HS-5 (cell line): ENCODE data around the gene IP6K1.
"Not testable (repeated sequence)": the region's sequence is repeated elsewhere in the genome, so short reads cannot be mapped to it uniquely, and the experiment has no call there.

Experiments
- DNase-seq: peaks from one replicate; pipeline ENCODE4 v3.0.0-alpha.2; 2012; ENCODE audit warnings: low read depth

IP6K1 gene

DNA sequence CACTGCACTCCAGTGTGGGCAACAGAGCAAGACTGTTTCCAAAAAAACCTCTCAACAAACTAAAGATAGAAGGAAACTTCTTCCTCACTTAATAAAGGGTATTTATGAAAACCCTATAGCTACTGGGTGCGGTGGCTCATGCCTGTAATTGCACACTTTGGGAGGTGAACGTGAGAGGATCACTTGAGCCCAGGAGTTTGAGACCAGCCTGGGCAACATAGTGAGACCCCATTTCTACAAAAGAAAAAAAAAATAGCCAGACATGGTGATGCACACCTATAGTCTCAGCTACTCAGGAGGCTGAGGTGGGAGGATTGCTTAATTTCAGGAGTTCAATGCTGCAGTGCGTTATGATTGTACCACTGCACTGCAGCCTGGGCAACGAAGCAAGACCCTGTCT, 22.4 kb downstream of the IP6K1 start:
- no peak for DNase-seq

DNA sequence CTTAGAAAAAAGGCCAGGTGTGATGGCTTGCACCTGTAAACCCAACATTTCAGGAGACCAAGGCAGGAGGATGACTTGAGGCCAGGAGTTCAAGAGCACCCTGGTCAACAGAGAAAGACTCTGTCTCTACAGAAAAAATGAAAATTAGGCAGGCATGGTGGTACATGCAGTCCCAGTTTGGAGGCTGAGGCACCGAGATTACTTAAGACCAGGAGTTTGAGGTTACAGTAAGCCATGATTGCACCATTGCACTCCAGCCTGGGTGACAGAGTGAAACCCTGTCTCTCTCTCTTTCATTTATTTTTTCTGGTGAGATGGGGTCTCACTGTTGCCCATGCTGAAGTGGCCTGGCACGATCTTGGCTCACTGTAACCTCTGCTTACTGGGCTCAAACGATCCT, 24.7 kb downstream of the IP6K1 start:
- DNase-seq: no peak

DNA sequence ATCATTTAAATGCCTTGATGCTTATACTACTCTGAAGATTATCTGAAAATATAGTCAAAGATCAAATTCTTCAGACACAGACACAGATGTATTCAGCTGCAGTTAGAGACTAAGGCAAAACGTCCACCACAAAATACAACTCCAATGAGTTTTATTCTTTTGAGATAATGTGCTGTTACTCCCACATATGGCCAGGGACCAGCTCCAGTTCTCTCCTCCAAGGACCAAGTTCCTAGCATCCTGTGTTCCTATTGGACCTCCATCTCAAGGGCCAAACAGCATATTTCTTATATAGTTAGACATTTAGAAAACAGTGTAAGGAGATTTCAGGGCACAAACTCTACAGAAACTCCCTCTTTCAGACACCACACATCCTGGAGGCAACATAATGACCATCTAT, 27.1 kb downstream of the IP6K1 start:
- no peak for DNase-seq

GRCh38 chr3:49757197-49757596, 29.1 kb downstream of the IP6K1 start:
- DNase-seq: no peak

GRCh38 chr3:49756036-49756435, 30.3 kb downstream of the IP6K1 start:
- DNase-seq: no peak

DNA sequence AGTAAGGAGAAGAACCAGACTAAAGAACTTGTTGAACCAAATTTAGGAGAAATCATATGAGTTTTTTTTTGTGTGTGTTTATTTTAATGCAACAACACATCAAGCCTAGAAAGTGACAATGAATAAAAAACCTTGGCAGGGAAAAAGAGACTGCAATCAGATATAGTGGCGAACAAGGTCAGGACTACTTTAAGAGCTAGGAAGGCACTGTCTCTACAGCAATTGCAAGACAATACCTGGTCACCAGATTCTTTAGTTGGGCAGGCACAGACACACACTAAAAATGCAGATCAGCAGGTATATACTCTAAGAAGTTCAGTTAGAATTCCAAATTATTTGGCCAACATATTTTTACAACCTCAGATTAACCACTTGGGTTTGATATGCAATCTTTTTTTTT, 31.8 kb downstream of the IP6K1 start:
- DNase-seq: no peak

DNA sequence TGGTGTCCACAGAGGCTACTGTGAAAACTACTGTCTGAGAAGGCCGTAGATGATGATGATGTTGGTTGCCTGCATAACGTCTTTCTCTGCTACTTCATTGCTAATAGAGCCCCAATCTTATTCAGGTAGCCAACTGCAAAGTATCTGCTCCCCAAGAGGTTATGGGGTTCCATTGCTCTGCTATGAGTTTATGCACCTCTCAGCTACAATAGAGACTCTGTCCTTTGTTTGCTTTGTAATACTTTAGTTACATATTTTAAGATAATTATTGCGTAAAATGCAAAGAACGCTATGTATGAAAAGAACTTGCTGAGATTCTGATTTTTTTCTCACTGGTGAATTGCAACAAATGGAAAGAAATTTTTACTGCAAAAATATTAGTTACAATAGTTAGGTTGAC, 34.8 kb downstream of the IP6K1 start:
- no peak for DNase-seq

GRCh38 chr3:49750056-49750455, 36.3 kb downstream of the IP6K1 start:
- no peak for DNase-seq

DNA sequence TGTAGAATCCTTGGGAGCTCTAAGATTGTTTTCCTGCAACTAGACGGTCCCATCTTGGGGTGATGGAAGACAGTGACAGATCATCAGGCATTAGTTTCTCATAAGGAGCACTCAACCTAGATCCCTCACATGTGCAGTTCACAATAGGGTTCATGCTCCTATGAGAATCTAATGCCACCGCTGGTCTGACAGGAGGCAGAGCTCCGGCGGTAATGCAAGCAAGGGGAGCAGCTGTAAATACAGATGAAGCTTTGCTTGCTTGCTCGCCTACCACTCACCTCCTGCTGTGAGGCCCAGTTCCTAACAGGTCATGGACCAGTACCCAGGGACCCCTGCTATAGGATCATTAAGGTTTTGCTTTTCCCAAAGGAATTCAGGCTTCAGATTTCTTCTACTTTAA, 37.5 kb downstream of the IP6K1 start:
- DNase-seq: not testable (repeated sequence)

DNA sequence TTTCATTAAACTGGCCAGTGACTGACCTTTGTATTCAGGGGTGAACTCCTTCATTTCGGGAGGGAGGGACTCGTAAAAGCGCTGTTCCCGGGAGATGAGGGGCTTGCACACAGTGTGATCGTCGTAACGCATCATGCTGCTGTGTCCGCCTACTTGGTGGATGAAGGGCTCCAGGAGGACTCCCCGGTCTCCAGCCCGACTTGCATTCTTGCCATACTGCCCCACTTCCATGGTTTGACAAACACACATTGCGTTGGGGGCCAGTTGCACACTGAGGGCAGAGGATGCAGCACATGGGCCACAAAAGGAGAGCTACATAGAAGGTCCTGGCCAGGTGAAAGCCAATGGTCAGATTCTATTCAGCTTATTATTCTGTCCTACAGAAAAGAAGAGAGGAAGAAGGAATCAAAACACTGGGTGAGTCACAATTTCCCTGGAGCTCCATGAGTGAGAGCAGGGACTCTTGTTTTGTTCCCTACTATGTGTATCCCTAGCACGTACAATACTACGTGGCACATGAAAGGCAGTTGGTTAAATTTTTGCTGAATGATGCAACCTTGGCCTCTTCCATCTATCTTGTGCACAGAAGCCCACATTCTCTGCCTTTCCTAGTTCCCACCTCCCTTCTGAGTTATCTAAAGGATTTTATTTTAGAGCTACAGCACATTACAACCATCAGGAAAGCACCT, 38.4 kb downstream of the IP6K1 start:
- no peak for DNase-seq

GRCh38 chr3:49745986-49746385, 40.4 kb downstream of the IP6K1 start:
- DNase-seq: no peak

DNA sequence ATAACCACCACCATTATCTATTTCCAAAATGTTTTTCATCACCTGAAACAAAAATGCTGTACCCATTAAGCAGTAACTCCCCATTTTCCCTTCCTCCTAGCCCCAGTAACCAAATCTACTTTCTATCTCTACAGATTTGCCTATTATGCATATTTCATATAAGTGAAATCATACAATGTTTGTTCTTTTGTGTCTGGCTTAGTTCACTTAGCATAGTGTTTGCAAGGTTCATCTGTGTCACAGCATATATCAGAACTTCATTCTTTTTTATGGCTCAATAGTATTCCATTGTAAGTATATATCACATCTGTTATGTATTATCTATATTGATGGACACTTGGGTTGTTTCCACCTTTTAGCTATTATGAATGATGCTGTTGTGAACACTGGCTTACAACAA, 45.9 kb downstream of the IP6K1 start:
- no peak for DNase-seq

DNA sequence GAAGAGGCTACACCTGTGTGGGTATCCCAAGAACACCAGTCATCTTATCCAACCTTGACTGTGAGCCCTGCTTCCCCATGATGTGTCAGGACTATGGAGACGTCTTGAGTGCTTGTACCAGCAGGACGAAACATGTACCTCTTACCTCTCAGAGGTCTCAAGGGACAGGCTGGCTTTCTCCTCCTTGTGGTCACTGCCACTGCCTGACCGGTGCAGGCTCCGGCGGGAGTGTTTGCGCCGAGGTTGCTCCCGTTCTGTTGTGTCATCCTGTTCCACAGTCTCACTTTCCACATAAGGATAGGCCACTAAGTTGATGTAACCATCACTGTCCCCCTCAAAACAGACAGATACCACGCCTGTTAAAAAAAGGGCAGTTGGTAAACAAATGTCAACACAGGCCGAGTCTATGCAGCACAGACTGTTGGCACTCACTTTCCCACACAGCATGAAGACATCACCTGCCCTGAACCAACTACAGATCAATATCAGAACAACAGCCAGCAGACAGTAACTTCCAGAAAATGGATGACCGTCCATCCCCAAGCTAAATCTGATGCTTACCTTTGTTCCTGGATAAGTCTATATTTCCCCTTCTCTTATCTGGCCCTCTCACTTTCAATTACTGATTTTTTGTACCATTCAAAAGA, 48.2 kb downstream of the IP6K1 start:
- no peak for DNase-seq

DNA sequence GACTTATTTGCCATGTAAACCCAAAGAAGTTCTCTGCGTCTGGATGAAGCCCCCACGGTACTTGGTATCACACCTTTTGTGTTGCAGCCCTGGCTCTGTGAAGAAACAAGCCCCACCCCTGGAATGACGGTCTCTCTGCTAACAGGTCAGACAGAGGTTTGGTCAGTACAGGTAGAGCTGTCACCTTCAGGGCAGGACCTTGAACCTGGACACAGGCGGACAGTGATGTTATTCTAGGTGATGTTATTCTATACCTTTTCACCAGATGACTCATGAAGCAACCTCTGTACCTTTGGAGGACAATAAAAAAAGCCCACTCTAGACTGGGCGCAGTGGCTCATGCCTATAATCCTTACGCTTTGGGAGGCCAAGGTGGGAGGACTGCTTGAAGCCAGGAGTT, 51.6 kb downstream of the IP6K1 start:
- no peak for DNase-seq

DNA sequence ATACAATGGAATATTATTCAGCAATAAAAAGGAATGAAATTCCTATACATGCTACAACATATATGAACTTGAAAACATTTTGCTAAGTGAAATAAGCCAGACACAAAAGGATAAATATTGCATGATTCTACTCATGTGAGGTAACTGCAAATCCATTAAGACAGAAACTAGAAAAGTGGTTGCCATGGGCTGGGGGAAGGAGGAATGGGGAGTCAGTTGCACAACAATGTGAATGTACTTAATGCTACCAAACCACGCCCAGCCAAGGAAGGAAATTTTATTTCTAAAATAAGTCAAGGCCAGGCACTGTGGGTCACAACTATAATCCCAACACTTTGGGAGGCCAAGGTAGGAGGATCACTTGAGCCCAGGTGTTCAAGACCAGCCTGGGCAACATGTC, 52.8 kb downstream of the IP6K1 start:
- DNase-seq: no peak

- no peak for DNase-seq
These were observed 53.7 kb downstream of the IP6K1 start for GRCh38 chr3:49732597-49732996.

DNA sequence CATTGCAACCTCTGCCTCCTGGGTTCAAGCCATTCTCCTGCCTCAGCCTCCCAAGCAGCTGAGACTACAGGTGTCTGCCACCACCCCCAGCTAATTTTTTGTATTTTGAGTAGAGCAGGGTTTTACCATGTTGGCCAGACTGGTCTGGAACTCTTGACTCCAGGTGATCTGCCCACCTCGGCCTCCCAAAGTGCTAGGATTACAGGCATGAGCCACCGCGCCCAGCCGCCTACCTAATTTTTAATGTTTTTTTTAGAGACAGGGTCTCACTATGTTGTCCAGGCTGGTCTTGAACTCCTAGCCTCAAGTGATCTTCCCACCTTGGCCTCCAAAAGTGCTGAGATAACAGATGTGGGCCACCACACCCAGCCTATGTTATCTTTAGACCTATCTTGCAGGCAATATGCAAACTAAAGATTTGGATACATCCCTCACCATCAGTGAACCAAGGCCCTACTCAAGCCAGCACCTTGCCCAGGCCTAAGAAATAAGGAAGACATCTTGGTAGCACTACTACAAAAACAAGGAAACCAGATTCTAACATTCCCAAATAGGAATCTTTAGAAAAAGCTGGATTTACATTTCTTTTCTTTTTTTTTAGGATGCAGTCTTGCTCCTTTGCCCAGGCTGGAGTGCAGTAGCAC, 56.3 kb downstream of the IP6K1 start:
- DNase-seq: no peak

DNA sequence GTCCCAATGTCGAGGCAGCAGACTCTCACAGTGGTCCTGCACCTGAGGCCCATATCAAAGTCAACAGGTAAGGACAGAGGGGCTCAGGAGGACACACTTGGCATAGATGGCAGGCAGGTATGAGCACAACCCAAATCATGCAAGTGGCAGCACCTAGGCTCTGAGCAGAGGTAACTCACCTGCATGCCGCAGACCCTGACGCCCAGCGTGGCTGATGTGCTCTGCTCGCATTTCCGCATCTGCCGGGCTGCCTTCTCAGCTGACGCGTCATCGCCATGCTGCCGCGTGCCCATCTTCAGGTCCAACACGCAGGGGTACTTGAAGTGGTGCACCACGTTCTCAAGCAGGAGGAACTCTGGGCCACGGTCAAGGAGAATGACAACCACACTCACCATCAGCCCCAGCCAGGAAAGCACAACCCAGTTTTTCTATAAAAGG, 58.4 kb downstream of the IP6K1 start:
- no peak for DNase-seq

DNA sequence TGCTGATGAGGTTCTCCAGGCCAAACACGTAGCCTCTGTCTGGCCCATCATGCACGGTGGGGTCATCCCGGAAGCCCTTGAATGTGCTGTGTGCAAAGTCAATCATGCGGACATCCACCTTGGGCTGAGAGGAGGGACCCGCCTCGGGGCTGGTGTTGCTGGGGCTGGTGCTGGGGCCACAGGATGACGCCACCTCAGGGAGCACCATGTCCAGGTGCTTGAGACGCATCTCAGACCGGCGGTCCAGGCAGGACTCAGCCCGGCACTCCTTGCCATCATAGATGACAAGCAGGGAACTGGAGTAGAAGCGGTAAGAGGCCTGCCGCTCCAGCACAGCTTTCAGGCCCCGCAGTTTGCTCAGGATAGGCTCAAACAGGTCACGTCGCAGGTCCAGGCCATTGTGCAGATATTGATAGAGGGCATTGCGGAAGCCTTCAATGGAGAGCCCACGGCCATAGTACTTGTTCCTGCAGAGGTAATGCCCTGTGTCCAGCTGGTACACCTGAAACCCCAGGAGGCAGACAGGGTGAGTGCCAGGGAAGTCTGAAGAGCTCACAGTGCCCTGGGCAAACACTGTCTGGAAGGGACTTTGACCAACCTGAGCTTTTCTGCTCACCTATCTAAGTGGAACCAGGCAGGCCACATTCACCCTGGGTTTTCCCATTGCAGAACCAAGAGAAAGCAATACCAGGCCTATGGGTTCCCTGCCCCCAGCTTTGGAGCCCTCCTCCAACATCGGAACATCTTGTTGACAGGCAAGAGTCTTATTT, 59.0 kb downstream of the IP6K1 start:
- no peak for DNase-seq

- DNase-seq: no peak
These were observed 60.2 kb downstream of the IP6K1 start for GRCh38 chr3:49725906-49726681.

DNA sequence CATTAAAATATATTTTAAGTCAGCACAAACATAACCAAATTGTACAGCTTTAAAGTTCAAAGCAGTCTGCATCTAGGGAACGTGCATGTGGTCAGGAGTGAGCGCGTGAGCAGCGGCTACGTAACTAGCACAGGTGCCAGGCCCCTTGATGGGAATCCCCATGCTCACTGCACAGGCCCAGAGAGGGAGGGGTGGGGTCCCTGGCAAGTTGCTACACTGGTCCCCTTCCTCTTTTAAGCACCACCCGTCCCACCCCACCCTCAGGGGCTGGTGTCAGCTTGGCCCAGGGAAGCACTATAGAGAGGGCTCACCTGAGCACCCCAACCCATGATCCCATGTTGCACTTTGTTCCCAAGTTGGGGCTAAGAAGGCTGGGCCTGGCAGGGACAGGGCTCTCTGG, 61.8 kb downstream of the IP6K1 start:
- DNase-seq: no peak
